ENCODE results near the gene NEO1.
A peak's percentile ranks its signal among the peaks of the same experiment; 100 is the strongest.

The NEO1 gene

DNA sequence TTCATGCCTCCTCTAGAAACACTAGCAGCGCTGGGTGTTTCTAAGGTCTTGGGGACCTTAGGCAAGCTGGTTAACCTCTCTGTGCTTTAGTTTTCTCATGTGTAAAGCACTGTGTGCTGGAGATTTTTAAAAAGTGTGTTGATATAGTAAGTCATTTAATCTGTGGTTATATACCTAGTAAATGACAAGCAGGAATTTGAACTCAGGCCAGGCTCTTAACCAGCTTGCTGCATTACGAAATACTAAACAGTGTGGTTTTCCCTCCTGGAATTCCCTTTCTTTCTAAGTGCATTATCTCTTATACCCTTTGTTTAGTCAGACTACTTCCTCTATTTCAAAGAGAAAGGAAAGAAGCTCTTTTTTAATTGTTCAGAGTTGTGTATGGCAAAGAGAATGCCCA lies 26.5 kb downstream of the NEO1 start:
- DNase-seq: no peak

DNA sequence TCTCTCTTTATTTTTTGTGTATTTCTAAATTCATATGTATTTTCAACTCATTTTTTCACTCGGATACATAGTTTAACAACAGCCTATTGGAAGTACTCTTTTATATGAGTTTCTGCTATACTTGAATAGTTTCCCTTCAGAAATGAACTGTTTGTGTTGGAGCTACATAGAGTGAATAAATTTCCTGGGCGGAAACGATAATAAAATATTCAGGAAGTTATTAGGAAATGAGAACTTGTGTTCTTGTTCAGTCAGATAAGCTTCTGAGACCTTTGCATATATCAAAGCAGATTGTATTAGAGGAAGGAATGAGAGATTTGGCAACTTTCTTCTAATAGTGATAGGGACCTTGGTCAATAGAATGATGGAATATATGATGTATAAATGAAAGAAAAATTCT lies 27.3 kb downstream of the NEO1 start:
- no peak for DNase-seq

DNA sequence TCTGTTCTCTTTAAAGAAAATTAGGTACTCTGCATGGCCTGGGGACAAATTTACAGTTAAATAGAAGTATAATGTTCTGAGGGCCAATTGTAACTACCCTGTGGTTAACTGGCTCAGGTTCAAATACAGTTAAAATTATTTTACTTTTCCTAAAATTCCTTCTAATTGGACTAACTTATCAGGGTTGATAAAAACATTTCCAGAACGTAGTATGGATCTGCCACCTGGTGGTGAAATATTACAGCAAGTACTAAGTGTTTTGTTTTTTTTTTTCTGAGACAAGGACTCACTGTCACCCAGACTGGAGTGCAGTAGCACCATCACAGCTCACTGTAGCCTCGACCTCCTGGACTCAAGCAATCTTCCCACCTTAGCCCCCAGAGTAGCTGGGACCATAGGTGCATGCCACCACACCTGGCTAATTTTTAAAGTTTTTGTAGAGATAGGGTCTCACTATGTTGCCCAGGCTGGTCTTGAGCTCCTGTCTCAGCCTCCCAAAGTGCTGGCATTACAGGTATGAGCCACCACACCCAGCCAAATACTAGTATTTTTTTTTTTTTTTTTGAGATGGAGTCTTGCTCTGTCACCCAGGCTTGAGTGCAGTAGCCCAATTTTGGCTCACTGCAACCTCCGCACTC lies 29.2 kb downstream of the NEO1 start:
- DNase-seq: peak; percentile 24

DNA sequence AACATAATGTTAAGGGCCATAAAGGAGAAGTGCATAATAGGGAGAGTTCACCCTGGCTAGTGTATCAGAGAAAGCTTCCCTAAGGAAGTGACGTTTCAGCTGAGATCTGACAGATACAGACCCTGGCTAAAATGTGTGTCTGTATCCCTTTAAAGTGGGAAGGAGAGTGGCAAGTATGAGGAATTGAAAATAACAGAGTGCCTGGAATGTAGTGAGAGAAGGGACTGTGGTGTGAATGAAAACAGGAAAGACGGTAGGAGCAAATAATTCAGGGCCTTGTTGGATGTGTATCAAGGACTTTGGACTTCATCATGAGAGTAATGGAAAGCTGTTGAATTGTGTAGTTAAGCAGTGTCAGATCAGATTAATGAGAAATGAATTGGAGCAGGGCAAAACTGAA lies 30.5 kb downstream of the NEO1 start:
- no peak for DNase-seq

DNA sequence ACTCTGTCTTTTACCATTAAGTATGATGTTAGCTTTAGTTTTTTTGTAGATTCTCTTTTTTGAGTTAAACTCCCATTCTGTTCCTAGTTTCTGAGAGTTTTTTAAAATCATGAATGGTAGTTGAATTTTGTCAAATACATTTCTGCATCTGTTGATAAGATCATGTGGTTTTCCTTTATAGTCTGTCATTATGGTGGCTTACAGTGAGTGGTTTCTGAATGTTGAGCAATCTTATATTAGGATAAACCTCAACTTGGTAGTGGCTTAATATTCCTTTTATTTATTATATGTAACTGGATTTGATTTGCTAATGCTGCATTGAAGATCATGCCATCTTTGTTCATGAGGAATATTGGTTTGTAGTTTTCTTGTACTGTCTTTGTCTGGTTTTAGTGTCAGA lies 34.8 kb downstream of the NEO1 start:
- DNase-seq: no peak

DNA sequence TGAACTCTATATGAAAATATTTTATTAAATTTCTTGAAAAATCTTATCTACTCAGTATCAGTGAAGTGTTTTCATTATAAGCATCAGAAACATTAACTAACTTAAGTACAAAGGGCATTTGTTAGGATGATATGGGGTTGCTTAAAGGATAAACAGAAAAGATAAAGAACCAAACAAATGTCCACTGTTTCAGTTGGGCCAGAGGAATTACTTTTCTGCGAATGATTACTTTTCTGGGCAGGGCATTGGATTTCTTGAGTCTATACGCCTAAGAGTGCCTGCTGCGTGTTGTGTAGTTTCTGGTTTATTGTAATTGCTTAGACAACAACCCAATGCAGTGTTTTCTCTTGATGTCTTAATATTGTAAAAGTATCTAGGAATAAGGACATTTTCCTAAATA lies 52.8 kb downstream of the NEO1 start:
- no peak for DNase-seq

DNA sequence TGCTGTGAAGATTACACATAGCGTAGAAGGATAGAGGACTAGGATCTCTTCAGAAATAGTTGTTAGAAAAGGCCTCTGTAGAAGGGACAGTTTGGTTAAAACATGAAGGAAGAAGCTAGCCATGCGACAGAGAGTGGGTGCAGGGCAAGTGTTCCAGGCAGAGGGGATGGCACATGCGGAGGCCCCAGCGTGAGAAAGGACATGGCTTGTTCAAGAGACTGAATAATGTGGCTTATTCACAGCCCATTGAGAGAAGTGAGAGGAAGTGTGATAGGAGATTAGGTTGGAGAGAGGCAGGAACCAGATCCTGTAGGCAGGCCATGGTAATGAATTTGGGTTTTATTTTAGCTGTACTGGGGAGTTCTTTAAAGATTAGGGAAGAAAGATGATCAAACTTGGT lies 56.4 kb downstream of the NEO1 start:
- no peak for DNase-seq

DNA sequence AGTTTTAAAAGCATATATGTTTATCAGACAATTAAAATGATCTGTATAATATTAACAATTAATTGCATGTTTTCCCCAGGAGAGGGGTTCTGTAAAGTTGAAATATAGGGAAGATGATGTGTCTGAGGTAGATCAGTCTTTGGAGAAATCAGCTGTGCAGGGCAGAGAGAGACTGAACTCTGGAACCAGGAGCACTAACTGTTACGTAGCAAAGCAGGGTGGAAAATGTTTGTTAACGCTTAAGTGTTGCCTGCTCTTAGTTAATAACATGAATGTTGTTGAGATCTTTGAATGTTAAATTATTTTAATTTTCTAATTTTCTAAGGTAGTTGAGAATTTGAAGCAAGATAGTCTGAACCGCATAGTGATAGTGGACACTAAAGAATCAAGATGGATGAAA lies 57.5 kb downstream of the NEO1 start:
- no peak for DNase-seq

DNA sequence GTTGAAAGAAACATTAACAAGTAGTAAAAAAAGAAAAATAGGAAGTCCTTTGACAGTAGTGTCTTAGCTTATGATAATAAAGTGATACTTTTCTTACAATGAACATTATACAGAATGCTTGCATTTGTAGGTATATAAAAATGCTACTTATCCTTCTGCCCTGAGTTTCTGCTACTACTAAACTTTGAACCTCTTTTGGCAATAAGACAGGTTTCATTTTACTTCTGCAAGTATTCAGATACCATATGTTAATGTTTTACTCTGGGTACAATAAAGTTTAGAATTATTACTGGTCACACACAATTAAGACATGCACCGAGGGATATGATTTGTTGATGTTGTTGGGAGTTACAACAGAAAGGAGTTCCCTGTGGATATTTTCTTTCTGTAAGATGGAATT lies 57.9 kb downstream of the NEO1 start:
- no peak for DNase-seq

DNA sequence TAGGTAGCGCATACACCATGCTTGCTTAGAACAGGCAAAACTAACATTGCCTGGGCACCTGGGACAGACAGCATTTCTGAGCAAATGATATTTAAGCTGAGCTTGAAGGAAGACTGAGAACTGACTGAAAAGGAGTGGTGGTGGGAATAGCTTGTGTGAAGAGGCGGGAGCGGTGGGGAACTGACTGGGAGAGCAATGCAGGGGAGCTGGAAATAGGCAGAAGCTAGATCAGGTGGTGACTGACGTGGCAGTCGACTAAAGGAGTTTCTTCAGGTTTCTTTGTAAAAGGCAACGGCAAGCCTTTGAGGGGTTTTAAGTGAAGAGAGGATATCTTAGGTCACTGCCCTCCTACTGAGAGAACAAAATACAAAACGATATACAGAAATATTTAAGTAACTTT lies 61.8 kb downstream of the NEO1 start:
- DNase-seq: no peak

DNA sequence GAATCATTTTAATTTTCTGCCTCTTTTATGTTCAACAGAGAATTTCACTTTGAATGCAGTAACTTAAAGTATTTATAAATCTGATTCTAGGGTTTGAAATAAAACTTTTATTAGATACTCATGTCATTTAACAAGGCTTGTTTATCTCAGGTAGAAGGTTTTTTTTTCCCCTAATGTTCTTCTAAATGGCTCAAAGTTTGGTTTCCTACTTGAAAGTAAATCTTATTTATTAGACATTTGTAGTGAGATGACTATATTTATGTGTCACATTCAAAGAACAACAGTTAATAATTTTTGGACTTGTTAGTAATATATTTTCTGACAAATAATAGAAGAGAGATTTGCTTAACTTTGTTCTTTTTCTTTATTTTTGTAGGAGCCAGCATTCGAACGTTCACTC lies 63.9 kb downstream of the NEO1 start:
- DNase-seq: no peak

DNA sequence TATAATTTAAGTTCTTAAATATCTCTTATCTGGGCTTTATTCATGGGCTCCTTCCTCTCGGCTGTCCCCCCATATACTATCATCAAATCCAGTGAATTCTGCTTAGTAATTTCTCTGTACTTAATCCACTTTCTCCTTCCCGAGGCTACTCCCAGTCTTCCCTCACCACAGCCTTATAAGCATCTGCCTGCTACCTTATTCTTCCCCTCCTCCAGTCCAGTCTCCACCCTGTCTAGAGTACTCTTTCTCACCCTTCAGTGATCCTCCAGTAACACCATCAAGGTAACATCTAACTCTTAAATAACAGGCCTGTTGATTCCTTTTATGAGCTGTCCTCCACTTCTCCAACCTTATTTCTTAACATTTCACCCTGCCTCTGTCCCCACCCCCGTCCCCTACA lies 65.8 kb downstream of the NEO1 start:
- no peak for DNase-seq

DNA sequence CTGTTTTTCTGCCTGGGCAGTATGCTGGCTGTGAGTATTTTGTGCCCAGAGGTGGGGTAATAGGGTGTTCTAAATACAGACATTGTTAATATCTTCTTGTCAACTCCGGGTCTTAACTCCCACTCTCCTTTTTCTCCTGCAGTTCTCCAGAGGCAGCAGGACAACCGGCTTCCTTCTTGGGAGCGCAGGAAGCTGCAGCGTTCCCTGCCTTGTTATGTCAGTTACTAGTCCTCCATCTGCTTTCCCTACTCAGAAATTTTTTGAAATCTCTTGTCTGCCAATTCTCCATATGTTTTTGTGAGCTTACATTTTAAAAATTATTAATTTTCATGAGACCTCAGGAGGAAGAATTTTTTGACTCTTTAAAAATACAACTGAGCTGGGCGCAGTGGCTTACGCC lies 67.2 kb downstream of the NEO1 start:
- DNase-seq: no peak

DNA sequence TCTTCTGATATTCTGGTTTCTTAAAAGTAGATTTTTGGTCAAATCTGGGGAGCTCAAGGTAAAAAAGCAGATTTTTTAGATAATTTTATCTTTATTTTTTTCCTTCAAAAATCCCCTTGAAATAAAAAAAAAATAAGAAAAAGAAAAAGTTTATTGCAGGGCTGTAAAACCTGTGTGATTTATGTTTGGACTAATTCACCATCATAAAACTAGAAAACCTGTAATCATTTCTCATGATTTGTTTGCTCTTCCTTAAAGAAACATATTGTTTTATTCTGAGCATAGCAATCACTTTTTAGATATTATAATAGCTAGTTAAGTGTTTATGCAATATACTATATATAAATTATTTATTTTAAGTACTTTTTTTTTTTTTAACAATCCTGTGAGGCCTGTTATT lies 68.0 kb downstream of the NEO1 start:
- DNase-seq: no peak

DNA sequence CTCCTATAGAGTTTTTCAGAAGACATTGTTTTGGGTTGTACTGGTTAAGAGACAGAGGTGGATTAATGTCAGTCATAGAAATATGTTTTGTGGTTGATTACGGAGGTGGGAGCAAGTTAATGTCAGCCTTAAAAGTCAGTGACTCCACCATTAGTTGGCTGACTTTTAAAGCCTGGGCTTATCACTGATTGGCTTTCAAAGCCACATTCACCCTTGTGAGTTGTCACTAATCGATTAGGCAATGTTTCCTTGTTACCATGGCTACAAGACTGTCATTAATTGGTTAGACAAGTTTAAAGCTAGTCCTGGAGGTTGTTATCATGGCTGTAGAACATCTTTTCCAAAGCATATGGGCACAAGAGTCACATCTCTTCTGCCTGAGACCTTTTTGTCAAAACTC lies 73.0 kb downstream of the NEO1 start:
- no peak for DNase-seq

DNA sequence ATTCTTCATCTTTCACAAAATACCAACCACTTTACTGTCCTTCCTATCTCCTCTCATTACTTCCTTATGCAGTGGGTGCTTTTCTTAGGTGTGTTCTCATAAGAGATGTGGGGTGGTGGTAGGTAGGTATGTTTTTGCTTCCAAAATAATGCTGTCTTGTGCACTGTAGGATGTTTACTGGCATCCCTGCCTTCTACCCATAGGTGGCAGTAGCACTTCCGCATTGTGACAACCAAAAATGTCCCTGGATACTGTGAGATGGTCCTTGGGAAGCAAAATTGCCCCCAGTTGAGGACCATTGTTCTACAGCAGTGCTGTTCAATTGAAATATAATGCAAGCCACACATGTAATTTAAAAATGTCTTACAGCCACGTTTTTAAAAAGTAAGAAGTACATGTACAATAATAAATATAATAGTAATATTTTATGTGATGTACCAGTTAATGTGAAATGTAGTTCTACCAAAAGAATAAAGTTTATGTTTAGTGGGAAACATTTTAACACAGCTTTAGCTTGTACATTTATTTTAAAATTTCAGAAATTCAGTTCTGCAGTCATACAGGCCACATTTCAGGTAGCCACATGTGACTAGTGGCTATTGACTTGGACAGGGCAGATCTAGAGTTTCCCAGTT lies 75.2 kb downstream of the NEO1 start:
- DNase-seq: peak; percentile 23

DNA sequence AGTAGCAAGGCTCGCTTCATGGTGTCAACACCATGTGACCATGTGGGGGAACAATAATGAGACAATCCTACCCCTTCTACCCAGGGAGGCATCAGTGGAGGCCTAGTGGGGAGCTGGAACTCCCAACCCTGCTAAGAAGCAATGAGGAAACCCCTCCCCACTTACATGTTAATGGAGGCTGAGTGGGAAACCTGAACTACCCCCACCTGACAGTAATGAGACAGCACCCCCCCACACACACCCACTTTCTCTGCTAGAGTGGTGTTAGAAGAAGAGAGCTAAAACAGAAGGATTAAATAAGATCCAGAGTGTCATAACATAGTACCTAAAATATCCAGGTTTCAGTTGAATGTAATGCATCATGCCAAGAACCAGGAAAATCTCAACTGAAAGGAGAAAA lies 78.6 kb downstream of the NEO1 start:
- no peak for DNase-seq

DNA sequence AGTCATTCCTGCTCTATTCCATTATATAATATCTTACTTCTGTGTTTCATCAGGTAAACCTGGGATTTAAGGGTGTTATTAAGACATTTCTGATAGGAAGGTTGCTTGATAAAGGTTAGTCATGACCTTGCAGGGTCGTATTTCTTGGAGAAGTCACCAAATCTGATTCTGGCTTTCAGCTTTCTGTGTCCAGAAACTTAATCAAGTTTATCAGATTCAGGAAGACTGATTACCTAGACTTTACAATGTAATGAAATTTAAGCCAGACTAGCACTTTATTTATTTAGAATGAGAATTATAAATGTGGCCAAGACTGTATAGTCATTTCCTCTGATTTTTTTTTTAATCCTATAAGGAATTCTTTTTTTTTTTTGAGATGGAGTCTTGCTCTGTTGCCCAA lies 81.9 kb downstream of the NEO1 start:
- DNase-seq: no peak

DNA sequence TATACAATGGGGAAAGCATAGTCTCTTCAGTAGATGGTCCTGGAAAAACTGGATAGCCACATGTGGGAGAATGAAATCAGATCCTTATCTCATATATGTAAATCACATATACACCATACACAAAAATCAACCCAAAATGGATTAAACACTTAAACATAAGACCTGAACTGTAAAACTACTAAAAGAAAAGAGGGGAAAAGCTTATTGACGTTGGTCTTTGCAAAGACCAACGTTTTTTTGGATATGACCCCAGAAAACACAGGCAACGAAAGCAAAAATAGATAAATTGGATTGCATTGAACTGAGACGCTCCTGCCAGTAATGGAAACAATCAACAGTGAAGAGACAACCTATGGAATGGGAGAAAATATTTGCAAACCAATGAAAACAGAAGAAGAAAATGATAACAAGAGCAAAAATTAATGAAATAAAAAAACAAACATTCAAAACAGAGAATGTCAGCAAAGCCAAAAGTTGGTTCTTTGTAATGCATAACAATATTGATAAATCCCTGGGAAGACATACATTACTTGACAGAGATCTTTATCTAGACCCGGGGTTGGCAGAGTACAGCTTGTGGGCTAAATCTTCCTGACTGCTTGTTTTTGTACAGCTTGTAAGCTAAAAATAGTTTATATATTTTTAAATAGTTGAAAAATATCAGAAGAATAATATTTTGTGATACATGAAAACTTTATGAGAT lies 86.9 kb downstream of the NEO1 start:
- DNase-seq: no peak

DNA sequence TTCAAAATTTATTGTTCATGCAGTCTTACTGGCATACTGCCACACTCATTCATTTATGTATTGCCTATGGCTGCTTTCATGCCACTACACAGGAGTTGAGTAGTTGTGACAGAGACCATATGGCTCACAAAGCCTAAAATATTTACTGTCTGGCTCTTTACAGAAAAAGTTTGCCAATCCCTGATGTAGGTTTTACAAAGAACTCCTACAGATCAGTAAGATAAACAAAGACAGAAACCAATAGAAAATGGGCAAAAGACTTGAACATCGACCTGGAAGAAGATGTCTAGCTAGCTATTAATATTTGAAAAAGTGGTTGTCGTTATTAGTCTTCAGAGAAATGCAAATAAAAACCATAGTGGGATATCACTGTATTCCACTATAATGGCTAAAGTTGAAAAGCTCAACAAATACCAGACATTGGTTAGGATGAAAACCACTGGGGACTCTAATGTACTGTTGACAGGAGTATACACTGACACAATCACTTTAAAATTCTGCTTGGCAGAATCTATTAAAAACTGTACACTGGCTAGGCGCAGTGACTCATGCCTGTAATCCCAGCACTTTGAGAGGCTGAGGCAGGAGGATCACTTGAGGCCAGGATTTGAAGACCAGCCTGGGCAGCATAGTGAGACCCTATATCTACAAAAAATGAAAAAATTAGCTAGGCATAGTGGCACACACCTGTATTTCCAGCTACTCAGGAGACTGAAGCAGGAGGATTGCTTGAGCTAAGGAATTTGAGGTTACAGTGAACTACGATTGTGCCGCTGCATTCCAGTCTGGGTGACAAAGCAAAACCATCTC lies 87.7 kb downstream of the NEO1 start:
- no peak for DNase-seq

DNA sequence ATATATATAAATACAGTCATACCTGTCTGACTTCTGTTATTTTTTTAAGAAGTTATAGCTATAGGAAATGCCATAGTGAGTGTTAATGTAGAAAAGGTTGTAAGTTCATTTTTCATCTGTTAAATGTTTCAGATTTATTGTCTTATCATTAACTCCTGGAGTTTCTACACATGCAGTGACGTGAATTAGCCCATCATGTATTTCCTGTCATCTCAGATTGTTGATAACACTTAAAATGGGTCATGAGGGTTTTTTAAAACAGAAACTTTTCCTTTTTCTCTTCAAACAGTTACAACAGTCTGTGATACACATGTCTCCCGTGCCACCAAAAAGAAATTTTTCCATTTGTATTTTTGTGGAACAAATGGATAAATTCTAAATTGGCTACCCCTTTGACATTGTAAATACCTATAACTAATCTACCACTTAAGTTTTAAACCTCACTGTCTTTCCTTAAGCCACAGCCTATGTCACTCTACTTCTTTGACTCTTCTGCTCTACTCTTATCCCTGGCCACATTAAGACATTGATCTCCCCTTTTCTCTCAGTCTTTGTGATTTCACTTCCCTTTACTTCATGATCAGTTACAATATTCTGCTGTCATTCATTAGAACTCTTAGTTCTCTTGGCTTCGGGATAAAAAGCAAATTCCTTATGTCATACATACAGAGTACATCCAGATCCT lies 89.1 kb downstream of the NEO1 start:
- no peak for DNase-seq

DNA sequence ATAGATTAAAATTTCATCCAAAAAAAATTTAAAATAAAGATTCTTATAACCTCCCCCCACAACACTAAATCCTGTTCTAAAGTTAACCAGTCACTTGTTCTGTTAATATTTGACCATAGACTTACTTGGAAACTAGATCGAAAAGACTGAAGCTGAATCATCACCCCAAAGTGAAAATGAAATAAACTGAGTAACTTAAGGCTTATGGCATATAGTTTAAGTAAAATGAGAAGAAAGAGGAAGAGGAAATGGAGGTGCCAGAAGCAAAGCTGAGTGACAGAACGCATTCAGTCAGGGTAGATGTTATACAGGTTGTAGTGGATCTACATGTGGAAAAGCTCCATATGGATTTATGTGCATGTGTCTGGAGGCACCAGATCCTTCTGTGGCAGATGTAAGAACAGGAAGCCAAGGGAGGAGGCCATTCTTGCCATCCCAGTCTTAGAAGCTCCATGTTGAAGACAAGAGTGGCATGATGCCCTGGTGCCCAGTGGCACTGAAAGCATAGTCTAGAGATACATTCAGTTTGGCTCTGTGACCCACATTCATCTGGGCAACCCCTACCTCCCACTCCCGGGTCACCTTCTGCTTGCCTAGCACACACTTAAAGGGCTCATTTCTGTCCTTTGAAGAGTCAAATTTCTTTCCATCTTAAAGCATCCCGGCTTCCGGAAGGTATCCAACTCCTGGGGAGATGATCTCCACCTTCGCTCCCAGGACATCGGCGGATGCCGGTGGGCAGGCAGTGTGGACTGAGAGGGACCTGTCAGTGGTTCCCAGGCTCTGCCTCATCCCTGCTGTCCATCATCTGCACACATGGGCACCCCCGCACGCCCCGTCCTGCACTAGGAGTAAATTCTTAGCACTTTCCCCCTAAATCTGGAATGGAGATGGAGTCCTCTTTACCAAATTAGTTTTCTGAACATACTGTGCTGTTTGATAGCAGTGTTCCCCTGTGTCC lies 90.8 kb downstream of the NEO1 start:
- no peak for DNase-seq
